ENCODE results near the gene FBXO11. TPM values are rescaled to one million over a fixed set of nuclear protein-coding genes. Genes with fewer than 3 reads are reported as not detected.

FBXO11 gene
- total and polyA plus RNA-seq, 4 donors = 9.2 to 46.8 (median 19.7) TPM

- no peaks in the 10 kb centered on the region for H3K27me3 ChIP-seq (ENCODE audit: control insufficient read depth in 4 of 4, insufficient read depth in 4 of 4, low read length in 3 of 4)
These were observed 37.5 kb downstream of the FBXO11 start for GRCh38 chr2:47868611-47869352.

More at GRCh38 chr2:47868611-47869352, 37.5 kb downstream of the FBXO11 start:
- TF ChIP-seq, protein P1, sequence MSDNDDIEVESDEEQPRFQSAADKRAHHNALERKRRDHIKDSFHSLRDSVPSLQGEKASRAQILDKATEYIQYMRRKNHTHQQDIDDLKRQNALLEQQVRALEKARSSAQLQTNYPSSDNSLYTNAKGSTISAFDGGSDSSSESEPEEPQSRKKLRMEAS (IDR thresholded peaks at IDR 0.05) = no peak
- TF ChIP-seq EGR1 (IDR thresholded peaks at IDR 0.05; ENCODE audit: low read depth in 2 of 2) = no peak
- TF ChIP-seq, protein P2, sequence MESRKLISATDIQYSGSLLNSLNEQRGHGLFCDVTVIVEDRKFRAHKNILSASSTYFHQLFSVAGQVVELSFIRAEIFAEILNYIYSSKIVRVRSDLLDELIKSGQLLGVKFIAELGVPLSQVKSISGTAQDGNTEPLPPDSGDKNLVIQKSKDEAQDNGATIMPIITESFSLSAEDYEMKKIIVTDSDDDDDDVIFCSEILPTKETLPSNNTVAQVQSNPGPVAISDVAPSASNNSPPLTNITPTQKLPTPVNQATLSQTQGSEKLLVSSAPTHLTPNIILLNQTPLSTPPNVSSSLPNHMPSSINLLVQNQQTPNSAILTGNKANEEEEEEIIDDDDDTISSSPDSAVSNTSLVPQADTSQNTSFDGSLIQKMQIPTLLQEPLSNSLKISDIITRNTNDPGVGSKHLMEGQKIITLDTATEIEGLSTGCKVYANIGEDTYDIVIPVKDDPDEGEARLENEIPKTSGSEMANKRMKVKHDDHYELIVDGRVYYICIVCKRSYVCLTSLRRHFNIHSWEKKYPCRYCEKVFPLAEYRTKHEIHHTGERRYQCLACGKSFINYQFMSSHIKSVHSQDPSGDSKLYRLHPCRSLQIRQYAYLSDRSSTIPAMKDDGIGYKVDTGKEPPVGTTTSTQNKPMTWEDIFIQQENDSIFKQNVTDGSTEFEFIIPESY (IDR thresholded peaks at IDR 0.05) = no peak
- TF ChIP-seq, protein P3, sequence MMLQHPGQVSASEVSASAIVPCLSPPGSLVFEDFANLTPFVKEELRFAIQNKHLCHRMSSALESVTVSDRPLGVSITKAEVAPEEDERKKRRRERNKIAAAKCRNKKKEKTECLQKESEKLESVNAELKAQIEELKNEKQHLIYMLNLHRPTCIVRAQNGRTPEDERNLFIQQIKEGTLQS (IDR thresholded peaks at IDR 0.05) = no peak
- no peak for TF ChIP-seq TAF1 (conservative IDR thresholded peaks at IDR 0.05)
- TF ChIP-seq RAD21 (IDR thresholded peaks at IDR 0.05) = no peak
- TF ChIP-seq NR2F2 (IDR thresholded peaks at IDR 0.05) = no peak
- no peak for TF ChIP-seq HNF4G (IDR thresholded peaks at IDR 0.05)
- no peak for TF ChIP-seq RXRA (IDR thresholded peaks at IDR 0.05)
- no peak for TF ChIP-seq JUND (IDR thresholded peaks at IDR 0.05)
- no peak for TF ChIP-seq REST (IDR thresholded peaks at IDR 0.05)
- TF ChIP-seq SP1 (IDR thresholded peaks at IDR 0.05) = no peak
- no peak for TF ChIP-seq FOXA1 (IDR thresholded peaks at IDR 0.05)
- TF ChIP-seq, protein P4, sequence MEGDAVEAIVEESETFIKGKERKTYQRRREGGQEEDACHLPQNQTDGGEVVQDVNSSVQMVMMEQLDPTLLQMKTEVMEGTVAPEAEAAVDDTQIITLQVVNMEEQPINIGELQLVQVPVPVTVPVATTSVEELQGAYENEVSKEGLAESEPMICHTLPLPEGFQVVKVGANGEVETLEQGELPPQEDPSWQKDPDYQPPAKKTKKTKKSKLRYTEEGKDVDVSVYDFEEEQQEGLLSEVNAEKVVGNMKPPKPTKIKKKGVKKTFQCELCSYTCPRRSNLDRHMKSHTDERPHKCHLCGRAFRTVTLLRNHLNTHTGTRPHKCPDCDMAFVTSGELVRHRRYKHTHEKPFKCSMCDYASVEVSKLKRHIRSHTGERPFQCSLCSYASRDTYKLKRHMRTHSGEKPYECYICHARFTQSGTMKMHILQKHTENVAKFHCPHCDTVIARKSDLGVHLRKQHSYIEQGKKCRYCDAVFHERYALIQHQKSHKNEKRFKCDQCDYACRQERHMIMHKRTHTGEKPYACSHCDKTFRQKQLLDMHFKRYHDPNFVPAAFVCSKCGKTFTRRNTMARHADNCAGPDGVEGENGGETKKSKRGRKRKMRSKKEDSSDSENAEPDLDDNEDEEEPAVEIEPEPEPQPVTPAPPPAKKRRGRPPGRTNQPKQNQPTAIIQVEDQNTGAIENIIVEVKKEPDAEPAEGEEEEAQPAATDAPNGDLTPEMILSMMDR (IDR thresholded peaks at IDR 0.05; ENCODE audit: low read depth, low read length, missing input control) = no peak
- H3K36me3 ChIP-seq (ENCODE audit: control insufficient read depth in 4 of 4, insufficient read depth in 3 of 4, low read depth in 1 of 4, low read length in 3 of 4) = peaks cover 0 to 5% (median 0%) of the 10 kb centered on the region in 4 donors
- no peak overlapping the region for H3K27ac ChIP-seq (ENCODE audit: low read depth in 1 of 2, low read length in 2 of 2)
- H3K4me3 ChIP-seq (ENCODE audit: low read depth in 1 of 3, low read length in 3 of 3) = no peak overlapping the region
- no peak for DNase-seq (ENCODE audit: low spot score)
- peaks cover 0 to 7% (median 1%) of the 10 kb centered on the region in 4 donors for H3K4me1 ChIP-seq (ENCODE audit: control insufficient read depth in 4 of 4, insufficient read depth in 4 of 4, low read length in 3 of 4)
- WGBS = 90% methylated on average over 7 of the region's 7 CpGs
- no peaks in the 10 kb centered on the region for H3K9me3 ChIP-seq (ENCODE audit: control insufficient read depth in 4 of 4, low read length in 3 of 4)
- no peak overlapping the region for H3K9ac ChIP-seq (ENCODE audit: low read depth in 1 of 2, low read length in 2 of 2)

All from liver (tissue), 9 donors.